NT2/D1 (cell line): ENCODE results near the gene SPINT4.

Source experiments
- SUZ12 ChIP-seq: IDR thresholded peaks from 2 replicates; pipeline ENCODE4 v1.6.1; 2011; ENCODE audit not compliant: insufficient read length, insufficient read depth; ENCODE audit errors: extremely low read depth
- YY1 ChIP-seq: IDR thresholded peaks from 2 replicates; pipeline ENCODE4 v1.6.1; 2011; ENCODE audit not compliant: insufficient read length, insufficient read depth
- ZNF274 ChIP-seq: IDR thresholded peaks from 2 replicates; pipeline ENCODE4 v1.6.1; 2011; ENCODE audit warnings: mild to moderate bottlenecking, low read depth, low read length

GRCh38 chr20:45765307-45765875 is 43.2 kb downstream of the SPINT4 start:
- TF ChIP-seq ZNF274 (no peak), YY1 (no peak), SUZ12 (no peak)
